Stimulated activated CD4-positive, alpha-beta T cell treated with anti-CD3 and anti-CD28 coated beads, Interleukin-1b, Interleukin-23, amount 100 ng/mL, for 48 hours (primary cell): ENCODE data around the gene MED10.
"Not testable (repeated sequence)": the region's sequence is repeated elsewhere in the genome, so short reads cannot be mapped to it uniquely, and the experiment has no call there.

ENCODE experiments used
- DNase-seq: peaks from one replicate; pipeline ENCODE4 v3.0.0-alpha.2; 2020

The MED10 gene

GRCh38 chr5:6372251-6373080, 5.9 kb downstream of the MED10 start:
- no peak for DNase-seq

GRCh38 chr5:6371079-6371810, 7.1 kb downstream of the MED10 start:
- DNase-seq: no peak

DNA sequence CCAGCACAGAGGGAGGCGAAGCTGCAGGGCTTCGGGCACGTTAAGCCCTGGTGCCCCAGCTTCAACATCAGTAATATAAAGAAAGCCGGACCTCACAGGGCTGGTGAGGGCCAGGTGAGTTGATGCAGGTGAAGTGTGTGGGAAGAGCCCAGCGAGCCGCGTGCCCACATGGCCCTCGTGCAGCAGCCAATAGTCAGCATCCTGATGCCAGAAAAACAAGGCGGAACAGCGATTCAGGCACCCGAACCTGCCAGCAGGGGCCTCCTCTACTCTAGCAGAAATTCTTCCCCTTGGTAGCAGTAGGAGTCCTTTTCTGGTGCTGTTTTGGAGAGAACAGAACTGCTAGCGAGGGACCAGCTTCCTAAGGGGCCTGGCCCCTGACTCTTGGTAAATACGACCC, 7.8 kb downstream of the MED10 start:
- DNase-seq: no peak

GRCh38 chr5:6365977-6366590, 12.3 kb downstream of the MED10 start:
- DNase-seq: no peak

DNA sequence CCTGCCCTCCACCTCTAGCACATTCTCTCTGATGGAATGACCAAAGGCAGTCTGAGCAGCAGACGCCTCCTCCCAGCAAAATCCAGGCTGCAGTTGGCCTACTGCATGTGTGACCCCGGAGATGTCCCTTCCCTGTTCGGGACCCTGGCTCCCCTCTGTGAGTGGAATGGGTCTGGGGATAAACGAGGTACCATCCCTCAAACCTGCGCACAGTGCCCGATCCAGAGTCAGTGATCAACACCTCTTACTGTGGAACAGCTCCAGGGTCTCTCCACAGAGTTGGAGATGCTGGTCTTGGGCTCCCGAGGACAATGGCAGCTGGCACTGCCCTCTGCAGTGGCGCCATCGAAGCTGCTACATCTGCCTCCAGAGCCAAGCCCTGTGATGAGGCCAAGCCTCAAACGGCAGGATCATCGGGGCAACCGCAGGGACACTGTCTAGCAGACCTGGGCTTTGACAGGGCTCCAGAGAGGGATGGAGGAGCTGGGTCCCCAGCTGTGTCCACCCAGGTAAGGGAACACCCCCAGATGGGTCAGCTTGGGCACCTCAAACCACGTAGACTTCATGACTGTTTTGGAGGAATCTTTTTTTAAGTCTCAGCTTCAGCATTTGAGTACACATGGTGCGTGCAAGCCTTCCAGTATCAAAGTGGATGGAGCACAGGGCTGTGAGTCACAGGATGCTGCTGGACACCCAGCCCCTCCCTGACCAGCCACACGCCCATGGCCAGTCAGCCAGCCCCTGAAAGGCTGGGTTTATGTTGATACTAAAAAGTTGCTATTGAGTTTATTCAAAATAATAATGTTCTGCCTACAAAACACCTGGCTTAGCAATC, 13.0 kb downstream of the MED10 start:
- no peak for DNase-seq

GRCh38 chr5:6363454-6364011, 14.8 kb downstream of the MED10 start:
- not testable (repeated sequence) for DNase-seq

DNA sequence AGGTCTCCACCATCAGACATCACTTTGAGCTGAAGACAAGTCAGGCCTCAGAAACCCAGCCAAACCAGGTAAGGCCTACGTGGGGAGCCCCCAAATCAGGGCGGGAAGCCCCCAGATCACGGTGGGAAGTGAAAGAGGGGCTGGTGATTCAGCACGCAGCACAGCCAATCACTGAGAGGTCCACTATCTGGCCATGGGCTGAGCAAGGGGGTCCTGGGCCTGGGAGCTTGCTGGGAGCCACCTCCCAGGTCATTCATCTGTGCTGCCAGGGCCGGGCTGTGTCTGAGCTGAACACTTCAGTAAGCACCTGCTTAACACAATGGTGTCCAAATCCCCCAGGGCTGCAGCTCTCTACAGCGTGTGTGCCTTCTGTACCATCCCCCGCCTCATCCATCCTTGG, 15.5 kb downstream of the MED10 start:
- DNase-seq: no peak

DNA sequence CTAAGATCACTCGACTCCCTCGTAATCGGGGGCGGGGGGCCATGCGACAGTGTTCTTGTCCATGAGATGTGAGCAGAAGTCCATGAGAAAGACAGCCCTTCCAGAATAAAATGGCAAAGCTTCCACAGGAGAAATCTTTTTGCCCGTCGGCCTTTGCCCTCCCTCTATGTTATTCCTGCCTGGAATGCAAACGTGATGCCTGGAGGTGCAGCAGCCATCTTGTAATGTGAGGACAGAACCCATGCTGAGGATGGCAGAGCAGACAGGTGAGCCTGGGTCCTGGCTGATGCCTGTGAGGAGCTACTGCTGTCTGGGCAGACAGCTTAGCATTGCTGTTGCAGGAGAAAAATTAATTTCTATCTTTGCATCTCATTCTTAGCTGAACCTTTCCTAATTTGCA, 17.2 kb downstream of the MED10 start:
- no peak for DNase-seq

DNA sequence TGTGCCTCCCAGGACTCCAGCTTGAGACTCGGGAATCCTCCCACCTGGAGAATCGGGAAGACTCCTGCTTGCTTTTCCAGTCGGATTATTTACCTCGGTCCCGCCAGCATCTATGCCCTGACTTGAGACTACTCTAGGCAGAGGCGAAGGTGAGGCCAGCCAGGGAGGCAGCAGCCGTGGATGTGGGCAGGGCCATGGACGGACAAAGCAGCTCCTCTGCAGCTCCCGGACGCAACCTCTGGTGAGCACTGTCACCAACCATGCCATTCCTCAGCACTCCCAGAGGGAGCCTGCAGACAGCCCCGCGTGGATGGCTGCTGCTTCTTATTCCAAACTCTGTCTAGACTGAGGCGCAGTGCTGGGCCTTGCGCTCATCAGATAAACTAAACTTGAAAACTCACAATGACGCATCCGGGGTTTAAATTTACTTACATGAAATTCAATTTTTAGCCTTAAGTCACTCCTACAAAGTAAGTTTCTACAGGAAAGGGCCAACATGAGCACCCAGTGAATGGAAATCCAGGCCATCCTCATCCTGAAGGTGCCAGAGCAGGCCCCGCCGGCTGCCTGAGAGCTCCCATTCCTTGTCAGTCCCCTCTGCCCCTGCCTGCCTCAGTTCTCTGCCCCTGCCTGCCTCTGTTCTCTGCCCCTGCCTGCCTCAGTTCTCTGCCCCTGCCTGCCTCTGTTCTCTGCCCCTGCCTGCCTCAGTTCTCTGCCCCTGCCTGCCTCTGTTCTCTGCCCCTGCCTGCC, 17.8 kb downstream of the MED10 start:
- DNase-seq: no peak

GRCh38 chr5:6359555-6360322, 18.6 kb downstream of the MED10 start:
- no peak for DNase-seq

DNA sequence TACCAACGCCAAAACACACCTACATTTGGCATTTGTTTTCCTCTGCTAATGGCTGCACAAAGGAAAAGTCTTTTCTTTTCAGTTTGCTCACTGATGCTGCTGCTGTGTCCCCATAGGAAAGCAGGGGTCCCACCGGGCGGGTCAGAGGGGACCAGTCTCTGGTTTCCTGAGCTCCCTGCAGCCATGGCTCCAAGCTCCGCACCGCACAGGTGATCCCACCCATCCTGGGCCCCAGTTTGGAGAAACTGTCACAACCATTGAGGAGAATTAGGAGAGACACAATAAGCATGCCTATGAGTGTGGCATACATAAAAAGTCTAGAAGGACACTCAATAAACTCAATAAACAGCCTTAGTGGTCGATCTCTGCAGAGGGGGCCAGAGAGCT, 19.9 kb downstream of the MED10 start:
- DNase-seq: no peak

DNA sequence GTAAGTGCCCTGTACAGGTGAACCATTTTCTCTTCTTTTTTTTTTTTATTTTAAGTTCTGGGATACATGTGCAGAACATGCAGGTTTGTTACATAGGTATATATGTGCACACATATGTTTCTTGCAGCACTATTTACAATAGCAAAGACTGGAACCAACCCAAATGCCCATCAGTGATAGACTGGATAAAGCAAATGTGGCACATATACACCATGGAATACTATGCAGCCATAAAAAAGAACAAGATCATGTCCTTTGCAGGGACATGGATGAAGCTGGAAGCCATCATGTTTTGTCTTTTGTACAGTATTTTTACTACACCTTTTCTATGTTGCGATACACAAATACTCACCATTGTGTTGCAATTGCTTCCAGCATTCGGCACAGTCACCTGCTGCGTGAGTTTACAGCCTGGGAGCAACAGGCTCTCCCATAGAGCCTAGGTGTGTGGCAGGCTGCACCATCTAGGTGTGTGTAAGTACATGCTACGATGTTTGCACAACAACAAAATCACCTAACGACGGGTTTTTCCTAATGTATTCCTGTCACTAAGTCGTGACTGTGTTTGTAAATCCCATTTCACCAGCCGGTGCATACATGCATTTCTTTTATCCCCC, 20.4 kb downstream of the MED10 start:
- not testable (repeated sequence) for DNase-seq

DNA sequence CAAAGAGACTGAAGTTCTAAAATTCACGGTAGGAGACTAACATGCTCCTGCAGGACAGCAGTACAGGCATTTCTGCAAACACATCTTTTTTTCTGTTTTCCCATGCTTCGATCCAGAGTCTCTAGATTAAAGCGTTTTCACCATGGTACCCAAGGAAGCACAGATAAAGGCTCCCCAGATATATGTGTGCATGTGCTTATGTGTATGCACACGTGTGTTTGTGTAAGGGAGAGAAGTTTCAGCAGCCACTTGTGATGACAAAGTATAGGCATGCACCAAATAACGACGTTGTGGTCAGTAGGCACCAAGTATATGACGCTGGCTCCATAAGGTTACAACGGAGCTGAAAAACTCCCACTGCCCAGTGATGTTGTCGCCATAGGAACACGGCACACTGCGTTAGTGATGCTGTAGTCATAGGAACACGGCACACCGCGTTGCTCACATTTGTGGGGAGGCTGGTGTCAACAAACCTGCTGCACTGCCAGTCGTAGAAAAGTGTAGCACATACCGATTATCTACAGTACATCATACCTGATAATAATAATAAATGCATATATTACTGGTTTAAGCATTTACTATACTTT, 21.7 kb downstream of the MED10 start:
- DNase-seq: no peak

- no peak for DNase-seq
Measured at GRCh38 chr5:6355294-6355693, 23.1 kb downstream of the MED10 start.

- DNase-seq: no peak
Measured at GRCh38 chr5:6354848-6355247, 23.5 kb downstream of the MED10 start.

- DNase-seq: no peak
Measured at GRCh38 chr5:6353602-6354302, 24.6 kb downstream of the MED10 start.

DNA sequence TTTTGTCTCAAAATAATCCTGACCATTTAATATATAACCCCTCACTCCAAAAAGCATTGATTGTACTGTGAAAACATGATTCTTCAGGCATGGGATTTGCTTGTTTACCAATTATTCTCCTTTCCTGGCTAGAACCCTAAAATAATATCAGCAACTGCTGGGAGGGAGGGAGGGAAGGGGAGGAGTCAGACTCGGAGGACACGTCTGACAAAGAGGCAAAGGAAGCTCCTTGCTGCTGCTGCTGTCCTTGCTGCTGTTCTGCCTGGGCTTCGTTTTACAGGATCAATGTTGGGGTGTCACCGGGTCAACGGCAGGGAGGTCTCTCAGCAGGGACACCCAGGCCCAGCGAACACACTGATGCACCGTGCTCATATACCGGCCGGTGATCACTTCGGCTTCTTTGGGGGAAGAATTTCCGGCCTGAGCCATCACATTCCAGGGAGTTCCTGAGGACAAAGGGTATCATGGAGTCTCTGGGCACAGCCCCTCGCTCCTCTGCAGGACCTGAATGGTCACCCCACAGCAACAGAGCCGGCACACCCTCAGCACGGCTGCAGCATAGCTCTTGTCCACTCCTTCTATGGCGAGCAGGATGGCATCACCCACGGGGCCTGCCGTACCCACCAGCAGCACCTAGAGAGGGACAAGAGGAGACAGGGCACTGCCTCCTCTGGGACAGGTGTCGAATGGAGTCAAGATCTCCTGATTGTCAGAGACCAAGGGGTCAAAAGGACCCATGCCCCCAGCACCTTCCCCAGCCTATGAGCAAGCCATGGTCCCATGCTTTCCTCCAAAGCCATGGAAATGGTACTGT, 27.9 kb downstream of the MED10 start:
- DNase-seq: no peak

DNA sequence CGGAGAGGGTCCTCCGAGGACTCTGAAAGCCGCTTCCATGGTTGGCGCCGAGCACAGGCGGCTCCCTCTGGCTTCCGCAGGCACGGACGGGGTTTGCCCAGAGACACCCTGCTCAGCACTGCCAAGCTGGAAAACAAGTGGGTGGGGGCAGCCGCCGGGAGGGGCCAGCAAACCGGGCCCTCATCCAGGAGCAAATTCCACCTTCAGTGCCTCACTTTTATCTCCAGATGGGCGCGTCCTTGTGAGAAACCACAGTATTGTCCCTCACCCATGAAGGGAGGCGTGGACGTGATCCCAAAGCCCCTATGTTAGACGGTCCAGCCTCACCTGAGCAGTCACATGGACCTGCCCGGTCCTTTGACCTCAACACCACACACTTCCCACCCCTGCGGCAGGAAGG, 29.0 kb downstream of the MED10 start:
- DNase-seq: no peak
